Left cardiac atrium (tissue), 4 donors: ENCODE data around the gene CTNNA3. TPM values are rescaled to one million over a fixed set of nuclear protein-coding genes. Genes with fewer than 3 reads are reported as not detected.
"Not testable (repeated sequence)": the region's sequence is repeated elsewhere in the genome, so short reads cannot be mapped to it uniquely, and the experiment has no call there.

Experiments
- ATAC-seq, 2 donors: fragments of 200-7000 bp; cut with Tn5 transposase; one replicate each; pipeline ENCODE4 v1.9.1; 2020; ENCODE audit warnings: mild to moderate bottlenecking in 2 of 2, moderate library complexity in 2 of 2
- DNase-seq: peaks from one replicate; pipeline ENCODE4 v3.0.0-alpha.2; 2020
- intact Hi-C, 2 donors: fragments of 100-400 bp; cut with DNase I; formaldehyde crosslinking; loops; one replicate each; pipeline versions ENCODE4 v1.14.1 to v1.15.1; 2022 to 2023
- total RNA-seq, 2 donors: library from RNA; stranded (reverse); fragmentation: NEBNext Ultra II Directional; extraction: Animal tissue kit (Norgen Biotek cat#: 25700); gene quantifications; one replicate each; pipeline ENCODE4 v1.2.1, GENCODE V29; 2021
- donor health status: DM: no; HTN: yes; CAD: no.
- donor health status: DM: no; HTN: yes; CAD: no; lungs with severe emphysema.
- donor health status: DM: yes; HTN: yes; CAD: no.
- donor health status: Dilated cardiomyopathy.

Gene CTNNA3
- total RNA-seq, 2 donors from 2014 or later = 42.3 to 48.7 TPM

DNA sequence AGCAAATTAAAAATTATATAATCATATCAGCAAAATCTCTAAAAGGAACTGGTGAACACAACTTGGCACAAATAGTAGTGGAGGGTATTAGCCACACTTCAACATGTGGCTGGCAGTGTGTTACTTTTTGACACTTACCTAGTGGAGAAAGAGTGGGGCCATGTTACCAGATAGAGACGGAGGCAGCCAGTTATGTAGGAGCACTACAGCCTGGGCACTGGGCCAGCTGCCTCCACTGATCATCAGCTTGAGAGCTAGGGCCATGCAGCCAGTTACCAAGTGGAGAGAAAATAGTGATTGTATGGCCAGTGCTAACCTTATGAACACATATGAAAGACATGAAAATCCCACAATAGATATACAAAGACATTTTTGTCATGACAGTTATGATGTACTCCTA is 243.1 kb downstream of the CTNNA3 start:
- DNase-seq (peak; percentile 17), ATAC-seq (peak in 1 of 2 donors; percentile 42)
- intact Hi-C loops = no loop called here

- ATAC-seq (peak in 1 of 2 donors; percentile 19), DNase-seq (no peak)
- intact Hi-C loops = no loop called here
Measured at GRCh38 chr10:67438605-67439304, 257.2 kb downstream of the CTNNA3 start.

- ATAC-seq (no peak), DNase-seq (no peak)
- intact Hi-C loops = no loop called here
Measured at GRCh38 chr10:67433276-67433675, 262.7 kb downstream of the CTNNA3 start.

DNA sequence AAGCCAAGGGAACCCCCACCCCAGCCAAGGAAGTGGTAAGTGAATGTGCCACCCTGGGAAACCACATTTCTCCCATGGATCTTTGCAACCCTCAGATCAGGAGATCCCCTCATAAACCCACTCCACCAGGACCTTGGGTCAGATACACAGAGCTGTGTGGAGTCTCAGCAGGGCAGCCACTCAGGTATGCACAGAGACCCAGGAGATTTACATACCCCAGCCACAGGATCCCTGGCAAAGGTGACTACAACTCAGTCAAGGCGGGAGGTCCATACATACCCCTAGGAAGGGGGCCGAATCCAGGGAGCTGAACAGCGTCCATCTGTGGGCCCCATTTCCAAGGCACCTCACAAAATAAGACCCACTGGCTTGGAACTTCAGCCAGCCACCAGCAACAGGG is 293.4 kb downstream of the CTNNA3 start:
- ATAC-seq (no peak), DNase-seq (no peak)
- intact Hi-C loops = no loop called here

DNA sequence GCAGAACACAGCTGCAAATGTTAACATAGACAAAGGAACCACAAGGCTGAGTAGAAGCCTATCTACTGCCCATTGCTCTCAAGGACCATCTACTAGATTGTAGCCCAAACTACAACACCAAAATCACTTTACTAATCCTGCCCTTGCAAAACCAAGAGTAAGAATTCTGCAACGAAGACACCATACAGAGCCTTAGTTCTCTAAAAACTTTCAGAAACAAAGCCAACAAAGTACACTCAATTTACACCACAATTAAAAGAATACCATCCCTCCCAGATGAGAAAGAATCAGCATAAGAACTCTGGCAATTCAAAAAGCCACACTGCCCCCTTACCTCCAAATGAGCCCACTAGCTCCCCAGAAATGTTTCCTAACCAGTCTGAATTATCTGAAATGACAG is 294.3 kb downstream of the CTNNA3 start:
- no peak for DNase-seq
- intact Hi-C loops = no loop called here
- no peak for ATAC-seq

- ATAC-seq, intact Hi-C loops, DNase-seq: not testable (repeated sequence)
Measured at GRCh38 chr10:67386841-67387533, 309.0 kb downstream of the CTNNA3 start.

- intact Hi-C loops = no loop called here
- ATAC-seq (no peak), DNase-seq (no peak)
Measured at GRCh38 chr10:67386260-67386659, 309.7 kb downstream of the CTNNA3 start.

DNA sequence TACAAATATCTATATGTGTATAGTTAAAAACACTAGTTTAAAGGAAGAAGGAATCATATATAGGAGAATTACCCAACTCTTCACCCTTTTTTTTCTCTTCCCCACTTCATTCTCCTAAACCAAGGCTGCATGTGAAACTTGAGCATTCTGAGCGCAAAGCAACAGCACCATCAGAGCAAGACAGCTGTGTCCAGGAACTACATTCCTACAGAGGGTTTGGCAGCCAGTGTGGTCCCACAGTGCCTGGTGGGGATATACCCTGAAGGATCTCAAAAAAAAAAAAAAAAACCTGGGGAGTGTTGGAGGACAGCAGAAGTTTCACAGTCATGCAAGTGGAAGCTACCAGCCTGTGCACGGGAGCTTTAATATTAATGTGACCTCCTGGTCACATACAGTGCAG is 310.4 kb downstream of the CTNNA3 start:
- DNase-seq (no peak), ATAC-seq (no peak)
- intact Hi-C loops = no loop called here

- no peak for ATAC-seq
- intact Hi-C loops = no loop called here
Measured at GRCh38 chr10:67385089-67385488, 310.9 kb downstream of the CTNNA3 start.

GRCh38 chr10:67331121-67331910 is 364.7 kb downstream of the CTNNA3 start:
- DNase-seq (no peak), ATAC-seq (no peak)
- intact Hi-C loops = no loop called here

More at GRCh38 chr10:67385089-67385488, 310.9 kb downstream of the CTNNA3 start:
- no peak for DNase-seq

GRCh38 chr10:67327626-67328535 is 368.1 kb downstream of the CTNNA3 start:
- ATAC-seq (no peak), DNase-seq (no peak)
- intact Hi-C loops = no loop called here

GRCh38 chr10:67319976-67320375 is 376.0 kb downstream of the CTNNA3 start:
- DNase-seq (no peak), ATAC-seq (no peak)
- intact Hi-C loops = no loop called here

GRCh38 chr10:67308912-67309311 is 387.1 kb downstream of the CTNNA3 start:
- DNase-seq (no peak), ATAC-seq (no peak)
- intact Hi-C loops = no loop called here

- DNase-seq (no peak), ATAC-seq (no peak)
- intact Hi-C loops = no loop called here
Measured at GRCh38 chr10:67306588-67307205, 389.3 kb downstream of the CTNNA3 start.

GRCh38 chr10:67302701-67303100 is 393.3 kb downstream of the CTNNA3 start:
- DNase-seq (no peak), ATAC-seq (no peak)
- intact Hi-C loops = no loop called here

DNA sequence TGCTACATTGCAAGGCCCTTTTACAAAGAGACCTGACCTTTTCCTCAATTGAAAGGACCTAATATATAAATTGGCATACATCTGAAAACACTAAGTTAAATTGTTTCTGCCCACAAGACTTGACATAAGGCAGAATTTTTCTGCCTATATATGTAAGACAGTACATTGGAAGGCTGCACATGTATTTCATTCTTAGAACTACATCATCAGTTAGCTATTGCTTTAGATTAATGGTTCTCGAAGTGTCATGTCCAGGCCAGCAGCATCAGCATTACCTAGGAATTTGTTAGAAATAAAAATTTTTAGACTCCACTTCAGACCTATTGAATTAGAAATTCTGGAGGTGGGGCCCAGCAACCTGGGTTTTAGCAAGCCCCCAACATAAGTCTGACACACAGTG is 396.2 kb downstream of the CTNNA3 start:
- no peak for ATAC-seq
- no peak for DNase-seq
- intact Hi-C loops = no loop called here

- intact Hi-C loops = no loop called here
- DNase-seq (no peak), ATAC-seq (no peak)
Measured at GRCh38 chr10:67297637-67298181, 398.3 kb downstream of the CTNNA3 start.

DNA sequence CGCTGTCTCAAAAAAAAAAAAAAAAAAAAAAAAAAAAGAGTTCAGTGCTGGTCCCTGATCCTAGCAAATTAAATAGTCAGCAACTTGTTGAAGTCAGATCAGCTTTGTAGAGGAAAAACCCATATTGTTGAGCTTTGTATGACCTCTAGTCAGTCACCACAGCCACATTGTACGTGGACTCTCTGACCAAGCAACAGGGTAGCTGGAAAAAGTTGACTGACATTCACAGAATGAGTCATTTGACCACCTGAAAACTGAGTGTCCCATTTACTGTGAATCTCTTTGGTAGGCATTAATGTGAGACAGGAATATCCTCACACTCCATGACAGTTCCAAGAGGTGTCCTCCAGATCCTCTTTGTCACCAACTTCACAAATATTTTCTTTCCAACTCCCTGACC is 399.1 kb downstream of the CTNNA3 start:
- ATAC-seq = peak in 1 of 2 donors; percentile 25
- no peak for DNase-seq
- intact Hi-C loops = no loop called here
